GM12875 (cell line): ENCODE results near the gene RMND5B.

ENCODE experiments used
- H3K4me3 ChIP-seq: one replicate; pipeline ENCODE4 v1.5.1; 2011; ENCODE audit warnings: low read depth, low read length, control low read depth
- CTCF ChIP-seq: IDR thresholded peaks from 2 replicates; pipeline ENCODE4 v1.5.1; 2011; ENCODE audit warnings: low read depth, mild to moderate bottlenecking, control low read depth, inconsistent platforms, low read length, moderate library complexity, borderline replicate concordance; ENCODE audit not compliant: insufficient read depth

Gene RMND5B

GRCh38 chr5:178113841-178114324 lies 16.9 kb upstream of the RMND5B start:
- TF ChIP-seq CTCF, result no peak

GRCh38 chr5:178114325-178115135 lies 16.3 kb upstream of the RMND5B start:
- H3K4me3 ChIP-seq, result peak overlapping the region; percentile 97
- no peak for TF ChIP-seq CTCF

More at GRCh38 chr5:178113841-178114324, 16.9 kb upstream of the RMND5B start:
- peak overlapping the region; percentile 97 for H3K4me3 ChIP-seq

GRCh38 chr5:178115136-178115813 lies 15.5 kb upstream of the RMND5B start:
- H3K4me3 ChIP-seq, result peak overlapping the region; percentile 97
- no peak for TF ChIP-seq CTCF

GRCh38 chr5:178115814-178116142 lies 15.0 kb upstream of the RMND5B start:
- TF ChIP-seq CTCF, result no peak
- H3K4me3 ChIP-seq, result peak overlapping the region; percentile 97

GRCh38 chr5:178116143-178116885 lies 14.5 kb upstream of the RMND5B start:
- no peak for TF ChIP-seq CTCF
- H3K4me3 ChIP-seq, result peak overlapping the region; percentile 97

GRCh38 chr5:178117923-178118701 lies 12.7 kb upstream of the RMND5B start:
- no peak for TF ChIP-seq CTCF

More at GRCh38 chr5:178117923-178118701, 12.7 kb upstream of the RMND5B start:
- H3K4me3 ChIP-seq, result peak overlapping the region; percentile 29
